Measurements from ENCODE around the gene KDM5B.
A peak's percentile ranks its signal among the peaks of the same experiment; 100 is the strongest.
"Not testable (repeated sequence)": the region's sequence is repeated elsewhere in the genome, so short reads cannot be mapped to it uniquely, and the experiment has no call there.

The KDM5B gene

DNA sequence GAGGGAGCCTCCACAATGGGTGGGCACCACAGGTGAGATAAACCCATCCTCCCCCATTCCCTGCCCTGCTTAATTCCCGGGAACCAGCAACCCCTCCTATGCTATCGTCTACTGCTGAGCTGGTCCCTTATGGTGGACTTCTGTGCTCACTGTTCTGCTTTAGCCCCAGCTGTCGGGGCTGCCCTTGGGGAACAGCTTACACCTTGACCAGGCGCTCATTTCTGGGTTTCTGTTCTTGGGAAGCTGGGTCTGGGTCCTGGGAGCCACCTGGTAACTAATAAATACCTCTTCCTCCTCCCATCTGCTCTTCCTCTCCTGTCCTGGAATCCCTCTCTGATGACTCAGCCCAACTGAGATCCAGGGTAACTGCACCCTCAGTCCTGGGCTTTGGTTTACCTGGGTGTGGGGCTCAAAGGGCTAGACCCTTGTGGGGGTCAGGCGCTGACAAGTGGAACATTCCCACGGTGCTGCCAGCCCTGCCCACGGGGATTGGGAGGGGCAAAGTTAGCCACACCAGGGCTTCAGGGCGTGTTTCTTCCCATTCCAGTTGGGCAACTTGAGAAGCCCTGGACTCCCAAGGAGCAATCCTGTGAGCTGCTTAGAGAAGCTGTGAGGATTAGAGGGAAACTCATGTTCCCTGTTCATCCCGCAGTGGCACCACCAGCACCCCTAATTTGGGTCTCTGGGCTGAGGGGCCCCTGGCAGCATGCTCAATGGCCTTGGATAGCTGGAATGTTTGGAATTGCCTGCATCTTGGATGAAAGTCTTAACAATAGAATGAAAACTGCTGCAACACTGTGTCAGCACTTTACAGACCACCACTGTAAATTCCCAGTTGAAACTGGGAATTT lies 4.2 kb upstream of the KDM5B start:
- no peak for DNase-seq

- DNase-seq, result no peak
These were observed 3.3 kb upstream of the KDM5B start for GRCh38 chr1:202811296-202812175.

DNA sequence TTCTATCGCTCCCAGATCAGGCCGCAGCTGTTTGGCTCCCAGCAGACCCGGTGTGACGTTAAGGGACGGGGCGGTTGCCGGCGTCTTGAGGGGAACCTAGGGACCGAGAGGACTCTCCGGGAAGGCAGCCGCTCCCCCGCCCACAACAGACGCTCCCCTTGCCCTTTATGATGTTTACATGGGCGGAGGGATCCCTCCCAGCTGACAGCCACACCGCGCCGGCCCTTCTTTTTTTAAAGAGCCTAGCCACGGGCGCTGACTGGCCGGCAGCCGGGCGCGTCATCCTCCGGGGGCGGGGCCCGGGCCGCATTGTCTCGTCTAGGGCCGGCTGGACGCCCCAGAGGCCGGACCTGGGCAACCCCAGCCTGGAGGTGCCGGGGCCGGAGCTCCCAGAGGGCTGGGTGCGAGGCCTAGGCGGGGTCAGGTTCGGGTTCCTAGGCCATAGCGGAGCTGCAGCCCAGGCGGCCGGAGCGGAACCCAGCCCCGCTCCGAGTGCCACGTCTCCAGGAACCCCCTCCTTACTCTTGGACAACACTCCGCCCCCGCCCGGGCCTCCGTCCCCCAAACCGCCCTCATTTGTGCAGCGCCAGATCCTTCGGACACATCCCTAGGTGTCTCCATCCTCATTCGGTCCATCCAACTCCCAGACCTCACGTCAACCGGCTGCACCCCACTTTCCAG lies 2.5 kb upstream of the KDM5B start, which contains the start of gene PCAT6:
PCAT6 (plus strand) TSS at position 340 of the 681 bp plus-strand sequence.
- DNase-seq, result peak; percentile 79

- no peak for DNase-seq
These were observed 2.0 kb upstream of the KDM5B start for GRCh38 chr1:202810193-202810614.

GRCh38 chr1:202809597-202810159 lies 1.5 kb upstream of the KDM5B start:
- no peak for DNase-seq

DNA sequence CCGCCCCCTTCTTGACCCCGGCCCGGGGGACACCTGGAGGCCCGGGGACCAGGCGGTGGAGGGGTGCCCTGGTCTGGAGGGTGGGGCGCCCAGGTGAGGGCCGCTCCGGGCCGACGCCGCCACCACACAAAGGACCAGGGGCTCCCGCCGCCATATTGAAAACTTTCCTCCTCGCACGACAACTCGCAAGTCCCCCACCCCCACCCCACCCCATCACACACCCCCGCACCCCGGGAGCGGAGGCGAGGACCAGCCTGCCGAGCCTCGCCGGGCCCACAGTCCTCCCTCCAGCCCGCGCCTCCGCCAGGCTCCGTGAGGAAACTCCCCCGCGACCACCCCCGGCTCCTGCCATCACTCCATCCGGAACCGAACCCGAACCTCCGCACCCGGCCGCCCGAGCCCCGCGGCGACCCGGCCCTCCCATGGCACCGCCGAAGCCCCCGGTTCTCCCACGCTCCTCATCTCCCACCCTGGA lies 733 bp downstream of the KDM5B start:
- DNase-seq, result peak; percentile 50

DNA sequence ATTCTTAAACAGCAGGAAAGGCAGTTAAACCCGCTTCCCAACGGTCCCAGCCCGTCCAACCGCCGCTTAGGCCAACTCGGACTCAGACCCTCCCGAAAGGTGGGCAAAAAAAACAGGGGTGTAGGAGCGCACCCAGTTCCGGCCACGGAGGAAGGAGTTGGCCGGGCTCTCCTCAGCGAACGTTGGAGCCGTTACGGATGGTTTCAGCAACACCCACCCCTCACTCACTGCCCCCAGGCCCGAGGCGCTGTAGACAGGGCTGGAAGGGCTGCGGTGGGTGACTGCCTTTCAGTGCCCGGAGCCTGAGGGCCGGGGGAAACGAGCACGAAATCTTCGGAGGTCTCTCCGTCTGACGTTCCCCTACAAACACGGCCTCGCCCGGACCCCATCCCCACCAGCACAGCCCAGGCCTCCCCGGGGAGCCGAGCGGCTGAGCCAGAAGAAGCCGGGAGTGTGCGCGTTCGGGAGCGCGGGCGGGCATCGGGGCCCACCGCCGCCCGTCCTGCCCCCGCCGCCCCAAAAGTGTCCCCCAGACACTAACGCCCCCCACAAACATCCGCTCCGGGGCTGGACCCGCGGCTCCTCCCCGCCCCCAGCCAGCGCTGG lies 1.3 kb downstream of the KDM5B start:
- peak; percentile 22 for DNase-seq

DNA sequence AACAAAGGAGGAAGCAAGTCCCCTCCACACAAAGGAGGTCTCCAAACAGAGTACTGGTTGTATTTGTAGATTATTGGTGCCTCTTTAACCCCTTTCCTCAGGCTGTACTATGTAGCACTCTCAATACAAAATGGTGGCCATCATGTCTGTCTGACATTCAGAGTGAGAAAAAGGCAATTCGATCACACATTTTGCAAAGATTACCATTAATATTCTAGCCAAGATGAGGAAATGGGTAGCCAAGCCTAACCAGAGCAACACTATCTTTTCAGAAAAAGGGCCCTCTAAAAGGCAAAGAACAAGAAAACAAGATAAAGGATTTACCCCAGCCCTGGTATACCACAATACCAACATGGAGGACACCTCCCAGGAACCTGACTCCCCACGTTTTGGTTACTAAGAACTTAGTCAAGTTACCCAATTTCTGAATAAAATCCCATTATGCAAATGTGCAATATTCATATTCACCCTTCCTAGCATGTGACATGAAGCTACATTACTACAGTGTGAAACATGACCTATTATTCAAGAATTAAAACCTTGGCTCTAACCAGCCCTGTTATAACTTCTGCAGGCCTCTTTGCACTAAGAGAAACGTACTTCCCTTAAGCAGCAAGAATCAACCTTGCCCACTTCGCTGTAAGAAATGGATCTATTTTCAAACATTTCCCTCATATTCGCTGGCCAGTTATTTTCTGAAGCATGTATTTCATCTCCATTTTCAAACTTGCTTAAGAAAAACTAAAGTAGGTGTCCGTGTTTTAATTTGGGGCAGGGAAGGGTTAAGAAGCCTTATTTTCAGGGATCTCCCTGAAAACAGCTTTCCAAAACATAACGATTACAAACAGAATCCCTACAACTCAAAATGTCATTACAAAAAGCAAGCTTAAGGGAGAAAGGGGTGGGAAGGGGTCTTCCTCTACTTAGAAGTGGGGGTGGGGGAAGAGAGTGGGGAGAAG lies 2.1 kb downstream of the KDM5B start:
- no peak for DNase-seq

GRCh38 chr1:202804126-202804525 lies 4.1 kb downstream of the KDM5B start:
- no peak for DNase-seq

DNA sequence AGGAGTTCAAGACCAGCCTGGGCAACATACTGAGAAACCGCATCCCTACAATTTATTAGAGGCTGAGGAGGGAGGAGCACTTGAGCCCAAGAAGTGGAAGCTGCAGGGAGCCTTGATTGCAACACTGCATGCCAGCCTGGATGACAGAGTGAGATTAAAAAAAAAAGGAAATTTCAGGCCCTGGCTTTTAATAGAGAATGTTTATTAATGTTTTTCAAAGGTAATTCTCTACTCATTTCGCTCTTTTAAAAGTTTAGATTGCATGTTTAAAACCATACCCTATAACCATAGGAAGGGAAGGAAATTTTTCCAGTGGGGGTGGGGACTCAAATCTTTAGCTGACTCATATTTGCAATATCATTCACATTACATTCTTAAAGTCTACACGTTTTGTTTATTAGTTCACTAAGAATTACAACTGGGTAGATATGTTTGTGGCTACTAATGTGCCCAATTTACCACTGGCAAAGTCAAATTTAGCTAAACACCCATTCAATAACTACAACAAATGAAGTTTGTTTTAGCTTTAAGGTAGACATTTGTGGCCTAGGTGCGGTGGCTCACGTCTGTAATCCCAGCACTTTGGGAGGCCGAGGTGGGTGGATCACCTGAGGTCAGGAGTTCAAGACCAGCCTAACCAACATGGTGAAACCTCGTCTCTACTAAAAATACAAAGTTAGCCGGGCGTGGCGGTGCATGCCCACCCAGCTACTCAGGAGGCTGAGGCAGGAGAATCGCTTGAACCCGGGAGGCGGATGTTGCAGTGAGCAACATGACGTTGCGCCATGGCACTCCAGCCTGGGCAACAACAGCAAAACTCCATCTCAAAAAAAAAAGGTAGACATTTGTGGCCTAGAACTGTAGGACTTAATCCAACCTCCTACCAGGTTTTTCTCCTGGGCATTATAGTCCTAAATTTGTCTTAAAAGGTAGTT lies 5.0 kb downstream of the KDM5B start:
- no peak for DNase-seq

DNA sequence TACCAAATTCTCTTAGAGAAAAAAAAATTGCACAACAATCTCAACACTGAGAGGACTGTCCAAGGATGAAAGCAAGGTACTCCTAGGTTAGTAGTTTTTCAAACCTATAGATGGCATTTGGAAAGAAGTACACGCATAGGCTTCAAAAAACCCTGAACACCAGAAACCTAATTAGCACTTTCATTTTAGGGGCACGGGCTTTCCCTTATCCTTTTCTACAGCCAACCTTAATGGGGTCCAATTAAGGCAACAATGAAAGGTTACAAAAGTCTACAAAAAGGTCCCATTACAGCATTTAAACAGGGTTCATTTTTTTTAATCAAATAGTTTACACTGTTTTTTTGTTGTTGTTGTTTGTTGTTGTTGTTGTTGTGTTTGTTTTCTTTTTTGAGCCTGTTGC lies 6.2 kb downstream of the KDM5B start:
- no peak for DNase-seq

DNA sequence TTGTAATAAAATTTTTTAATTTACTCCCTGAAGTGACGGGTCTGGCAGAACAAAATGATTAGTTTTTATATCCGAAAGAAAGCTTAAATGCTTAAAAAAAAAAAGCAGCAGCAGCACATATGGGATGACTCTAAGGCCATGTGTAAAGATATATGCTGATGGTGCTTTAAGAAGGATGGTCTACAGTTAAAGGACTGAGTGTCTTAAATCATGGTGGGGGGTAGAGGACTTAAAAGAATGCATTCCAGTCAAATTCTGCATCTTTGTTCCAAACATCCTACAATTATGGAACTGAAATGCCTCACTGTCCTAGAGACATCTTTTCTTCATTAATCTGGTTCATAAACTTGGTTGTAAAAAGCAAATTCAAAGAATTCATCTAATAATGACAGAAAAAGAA lies 7.0 kb downstream of the KDM5B start:
- no peak for DNase-seq

DNA sequence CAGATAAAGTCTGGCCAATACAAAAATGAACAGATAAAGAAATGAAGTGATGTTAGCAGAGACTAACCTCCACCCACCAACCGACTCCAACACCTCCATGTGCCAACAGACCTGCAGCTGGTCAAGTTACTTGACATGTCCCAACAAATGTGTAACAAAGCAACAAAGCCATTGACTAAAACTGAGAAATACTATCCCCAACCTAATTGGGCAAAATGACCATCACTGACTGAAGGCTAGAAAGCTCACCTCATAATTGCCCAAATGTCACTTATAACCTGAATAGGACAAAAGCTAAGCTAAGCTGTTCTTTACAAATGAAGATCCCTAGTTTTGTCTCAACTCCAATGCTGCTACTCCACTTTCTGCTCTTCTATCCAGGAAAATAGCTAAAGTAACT lies 7.5 kb downstream of the KDM5B start:
- no peak for DNase-seq

DNA sequence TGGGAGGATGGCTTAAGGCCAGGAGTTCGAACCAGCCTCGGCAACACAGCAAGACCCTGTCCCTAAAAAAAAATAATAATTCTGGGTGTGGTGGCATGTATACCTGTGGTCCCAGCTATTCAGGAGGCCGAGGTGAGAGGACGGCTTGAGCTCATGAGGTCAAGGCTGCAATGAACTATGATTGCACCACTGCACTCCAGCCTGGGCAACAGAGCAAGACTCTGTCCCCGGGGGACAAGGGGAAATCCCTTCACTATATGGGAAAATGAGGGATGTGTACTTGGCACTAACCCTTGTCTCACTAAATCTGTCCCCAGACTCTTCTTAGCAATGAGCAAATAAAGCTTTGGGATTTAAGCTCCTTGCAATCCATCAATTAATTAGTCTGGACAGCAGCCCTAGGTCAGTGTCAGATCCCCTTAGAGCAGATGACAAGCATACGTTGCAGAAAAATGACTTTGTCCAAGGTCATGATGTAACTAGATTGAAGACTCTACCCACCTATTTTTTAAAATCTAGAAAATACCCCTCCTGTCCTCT lies 9.4 kb downstream of the KDM5B start:
- DNase-seq, result no peak

DNA sequence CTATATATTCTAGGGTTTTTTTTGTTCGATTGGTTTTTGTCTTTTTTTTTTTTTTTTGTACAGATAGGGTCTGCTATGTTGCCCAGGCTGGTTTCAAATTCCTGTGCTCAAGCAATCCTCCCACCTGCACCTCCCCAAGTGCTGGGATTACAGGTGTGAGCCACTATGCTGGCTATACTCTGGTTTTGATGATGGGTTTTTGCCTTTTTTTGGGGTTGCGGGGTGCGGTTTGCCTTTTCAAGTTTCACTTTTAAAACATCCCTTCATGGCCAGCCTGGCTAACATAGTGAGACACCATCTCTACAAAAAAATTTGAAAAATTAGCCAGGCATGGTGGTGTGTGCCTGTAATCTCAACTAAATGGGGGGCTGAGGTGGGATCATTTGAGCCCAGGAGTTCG lies 10.0 kb downstream of the KDM5B start:
- DNase-seq, result no peak

DNA sequence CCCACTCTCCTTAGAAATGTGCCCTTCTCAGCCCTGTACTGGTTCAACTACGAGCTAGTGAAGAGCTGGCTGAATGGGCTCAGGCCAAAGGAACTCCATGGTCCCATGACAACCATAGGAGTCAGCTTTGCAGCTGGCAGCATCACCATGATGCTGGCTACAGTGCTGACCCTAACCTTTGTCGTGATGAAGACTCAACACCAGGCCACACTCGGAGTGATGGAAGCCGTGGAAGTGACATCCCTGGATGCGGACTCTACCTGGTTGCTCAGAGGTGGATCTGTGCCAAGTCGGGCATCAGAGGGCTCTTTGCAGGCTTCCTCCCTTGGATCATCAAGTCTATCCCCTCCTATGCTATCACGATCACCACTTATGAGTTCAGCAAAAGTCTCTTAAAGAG lies 11.6 kb downstream of the KDM5B start:
- no peak for DNase-seq

DNA sequence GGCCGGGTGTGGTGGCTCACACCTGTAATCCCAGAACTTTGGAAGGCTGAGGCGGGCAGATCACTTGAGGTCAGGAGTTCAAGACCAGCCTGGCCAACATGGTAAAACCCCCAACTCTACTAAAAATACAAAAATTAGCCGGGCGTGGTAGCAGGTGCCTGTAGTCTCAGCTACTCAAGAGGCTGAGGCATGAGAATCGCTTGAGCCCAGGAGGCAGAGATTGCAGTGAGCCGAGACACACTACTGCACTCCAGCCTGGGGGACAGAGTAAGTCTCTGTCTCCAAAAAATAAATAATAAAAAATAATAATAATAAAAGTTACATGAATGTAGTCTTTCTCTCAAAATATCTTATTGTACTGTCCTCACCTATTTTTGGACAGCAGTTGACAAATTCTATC lies 13.3 kb downstream of the KDM5B start:
- not testable (repeated sequence) for DNase-seq

GRCh38 chr1:202794051-202794740 lies 14.0 kb downstream of the KDM5B start:
- DNase-seq, result no peak
